ENCODE data around the gene ARHGAP23. TPM values are rescaled to one million over a fixed set of nuclear protein-coding genes. Genes with fewer than 3 reads are reported as not detected.

The ARHGAP23 gene
- total and polyA plus RNA-seq, 10 of the 15 experiments (the other 5 are each of a cell fraction or from before 2014, with no cell fraction given) = 0.23 to 5.8 (median 2.1) TPM

DNA sequence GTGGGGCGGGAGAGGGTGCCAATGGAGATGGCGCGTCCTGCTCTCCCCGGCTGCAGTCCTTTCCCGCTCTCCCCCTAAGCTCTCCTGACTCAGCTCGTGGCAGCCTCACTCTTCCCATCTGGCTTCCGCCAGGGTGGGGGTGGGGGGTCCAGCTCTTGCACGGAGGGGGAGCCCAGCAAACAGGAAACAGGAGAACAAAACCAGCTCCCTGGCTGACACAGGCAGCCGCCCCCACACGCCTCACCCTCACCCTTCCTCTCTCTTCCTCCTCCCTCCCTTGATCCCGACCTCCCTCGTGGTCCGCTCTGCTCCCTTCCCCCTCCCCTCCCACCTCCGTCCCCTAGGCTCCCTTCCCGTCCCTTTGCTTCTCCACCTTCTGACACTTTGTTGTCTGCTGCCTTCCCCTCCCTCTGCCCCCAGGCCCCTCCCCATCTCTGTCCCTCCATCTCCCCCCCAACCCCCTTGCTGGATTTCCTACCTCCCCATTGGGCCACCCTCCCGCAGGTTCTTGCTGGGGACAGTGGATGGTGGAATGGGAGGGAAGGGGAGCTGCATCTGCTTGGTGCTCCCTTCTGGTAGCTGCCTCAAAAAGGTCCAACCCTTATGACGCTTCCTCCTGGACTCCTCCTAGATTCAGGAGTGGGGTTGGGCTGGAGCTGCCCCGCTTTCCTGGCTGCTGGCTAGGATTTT lies 23.7 kb downstream of the ARHGAP23 start:
- H3K9ac ChIP-seq (ENCODE audit: control insufficient read depth, insufficient read depth, low read length) = no peak overlapping the region
- TF ChIP-seq IKZF2 (IDR thresholded peaks at IDR 0.05) = no peak
- TF ChIP-seq, protein P1, sequence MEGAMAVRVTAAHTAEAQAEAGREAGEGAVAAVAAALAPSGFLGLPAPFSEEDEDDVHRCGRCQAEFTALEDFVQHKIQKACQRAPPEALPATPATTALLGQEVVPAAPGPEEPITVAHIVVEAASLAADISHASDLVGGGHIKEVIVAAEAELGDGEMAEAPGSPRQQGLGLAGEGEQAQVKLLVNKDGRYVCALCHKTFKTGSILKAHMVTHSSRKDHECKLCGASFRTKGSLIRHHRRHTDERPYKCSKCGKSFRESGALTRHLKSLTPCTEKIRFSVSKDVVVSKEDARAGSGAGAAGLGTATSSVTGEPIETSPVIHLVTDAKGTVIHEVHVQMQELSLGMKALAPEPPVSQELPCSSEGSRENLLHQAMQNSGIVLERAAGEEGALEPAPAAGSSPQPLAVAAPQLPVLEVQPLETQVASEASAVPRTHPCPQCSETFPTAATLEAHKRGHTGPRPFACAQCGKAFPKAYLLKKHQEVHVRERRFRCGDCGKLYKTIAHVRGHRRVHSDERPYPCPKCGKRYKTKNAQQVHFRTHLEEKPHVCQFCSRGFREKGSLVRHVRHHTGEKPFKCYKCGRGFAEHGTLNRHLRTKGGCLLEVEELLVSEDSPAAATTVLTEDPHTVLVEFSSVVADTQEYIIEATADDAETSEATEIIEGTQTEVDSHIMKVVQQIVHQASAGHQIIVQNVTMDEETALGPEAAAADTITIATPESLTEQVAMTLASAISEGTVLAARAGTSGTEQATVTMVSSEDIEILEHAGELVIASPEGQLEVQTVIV (IDR thresholded peaks at IDR 0.05; ENCODE audit: borderline replicate concordance, partially characterized antibody) = no peak
- no peak for TF ChIP-seq BCLAF1 (IDR thresholded peaks at IDR 0.05)
- TF ChIP-seq ZNF687 (IDR thresholded peaks at IDR 0.05) = no peak
- TF ChIP-seq CHD1 (IDR thresholded peaks at IDR 0.05; ENCODE audit: low read depth, low read length) = no peak
- no peak for TF ChIP-seq EP300 (IDR thresholded peaks at IDR 0.05; ENCODE audit: borderline replicate concordance in 1 of 2, control insufficient read depth in 1 of 2, low read depth in 2 of 2, low read length in 2 of 2)
- TF ChIP-seq NFXL1 (IDR thresholded peaks at IDR 0.05; ENCODE audit: borderline replicate concordance) = no peak
- ChIA-PET CTCF (no interaction called here), POLR2A (interaction anchor here (0.6 kb wide), 1 partner anchor 67 kb away, joined by 3 read pairs; no protein-coding TSS in a partner anchor), RAD21 (ENCODE audit: unreplicated experiment) (no interaction called here), SMC1A (ENCODE audit: uncharacterized antibody, unreplicated experiment) (no interaction called here)
- BruUV-seq (replicated peaks) = no TSS peak
- H3K4me3 ChIP-seq = no peak overlapping the region
- WGBS (ENCODE audit: insufficient coverage, insufficient replicate concordance, low lambda C conversion rate, missing lambda C conversion rate) = 45% methylated on average over 14 of the region's 18 CpGs
- H3K36me3 ChIP-seq (ENCODE audit: control insufficient read depth in 2 of 2, insufficient read depth in 2 of 2, low read length in 1 of 2) = no peaks in the 10 kb centered on the region
- no peak overlapping the region for H2AFZ ChIP-seq (ENCODE audit: control insufficient read depth, low read depth, low read length)
- peaks cover 3 to 13% of the 10 kb centered on the region in 2 experiments; a peak in 3 of 4 replicates for H3K27me3 ChIP-seq (replicated peaks in 1 of 2; ENCODE audit: control insufficient read depth in 2 of 2, insufficient read depth in 2 of 2, low read length in 1 of 2)
- H3K4me2 ChIP-seq (ENCODE audit: control insufficient read depth, insufficient read depth) = no peak overlapping the region
- H3K4me1 ChIP-seq (ENCODE audit: control insufficient read depth, insufficient read depth, low read length) = peaks cover 11% of the 10 kb centered on the region
- ATAC-seq (no peak), FAIRE-seq (no peak), DNase-seq (ENCODE audit: low read depth, low spot score) (no peak)
- H3K9me3 ChIP-seq (replicated peaks; ENCODE audit: control insufficient read depth, insufficient read depth, low read length) = no peaks in the 10 kb centered on the region
- no peak overlapping the region for H3K27ac ChIP-seq (ENCODE audit: control insufficient read depth, insufficient read depth)
- in situ Hi-C loops (cut with MboI) = no loop called here
- no peaks in the 10 kb centered on the region for H4K20me1 ChIP-seq (ENCODE audit: control insufficient read depth, insufficient read depth)
- no peaks in the 10 kb centered on the region for H3K79me2 ChIP-seq (ENCODE audit: control insufficient read depth, insufficient read depth, low read length)
- intact Hi-C loops (cut with micrococcal nuclease; ENCODE audit: unreplicated experiment) = no loop called here
